Trophoblast cell (in vitro differentiated cells and primary cell): Measurements from ENCODE around the gene DBH.

Experiments used
- DNase-seq, 2 donors: peaks; one replicate each; pipeline ENCODE4 v3.0.0-alpha.2; 2016
- H2AFZ ChIP-seq: 2 replicates; pipeline ENCODE4 v1.6.1; 2013; ENCODE audit warnings: low read length, moderate library complexity, mild to moderate bottlenecking; ENCODE audit not compliant: insufficient read depth, poor library complexity
- H2AK5ac ChIP-seq: 2 replicates; pipeline ENCODE4 v1.6.1; 2013; ENCODE audit warnings: mild to moderate bottlenecking, low read length
- H2BK120ac ChIP-seq: 2 replicates; pipeline ENCODE4 v1.6.1; 2013; ENCODE audit warnings: low read length, mild to moderate bottlenecking, moderate library complexity; ENCODE audit not compliant: insufficient read depth, poor library complexity
- H2BK12ac ChIP-seq: 2 replicates; pipeline ENCODE4 v1.6.1; 2013; ENCODE audit warnings: mild to moderate bottlenecking, low read length, moderate library complexity
- H2BK5ac ChIP-seq: 2 replicates; pipeline ENCODE4 v1.6.1; 2013; ENCODE audit warnings: low read length, low read depth, moderate library complexity, mild to moderate bottlenecking; ENCODE audit not compliant: poor library complexity
- H3K14ac ChIP-seq: 2 replicates; pipeline ENCODE4 v1.6.1; 2013; ENCODE audit warnings: mild to moderate bottlenecking, low read length
- H3K18ac ChIP-seq: 2 replicates; pipeline ENCODE4 v1.6.1; 2013; ENCODE audit warnings: mild to moderate bottlenecking, low read length
- H3K23ac ChIP-seq: 2 replicates; pipeline ENCODE4 v1.6.1; 2013; ENCODE audit warnings: low read length
- H3K27ac ChIP-seq: 2 replicates; pipeline ENCODE4 v1.5.1; 2013; ENCODE audit warnings: low read depth, mild to moderate bottlenecking, inconsistent platforms, low read length, moderate library complexity
- H3K27me3 ChIP-seq: 2 replicates; pipeline ENCODE4 v1.6.1; 2013; ENCODE audit warnings: inconsistent platforms, mild to moderate bottlenecking, low read length, moderate library complexity; ENCODE audit not compliant: insufficient read depth
- H3K36me3 ChIP-seq, 2 experiments: 1 replicate in 1 of 2; 2 replicates in 1 of 2; pipeline ENCODE4 v1.6.1; 2013; ENCODE audit warnings: low read length in 2 of 2, mild to moderate bottlenecking in 2 of 2, moderate library complexity in 1 of 2; ENCODE audit not compliant: insufficient read depth in 2 of 2, control insufficient read depth in 1 of 2
- H3K4ac ChIP-seq: 2 replicates; pipeline ENCODE4 v1.6.1; 2013; ENCODE audit warnings: low read depth, mild to moderate bottlenecking, low read length, moderate library complexity
- H3K4me1 ChIP-seq, 2 experiments: 1 replicate in 1 of 2; 2 replicates in 1 of 2; pipeline ENCODE4 v1.6.1; 2013; ENCODE audit warnings: low read length in 2 of 2, mild to moderate bottlenecking in 2 of 2, moderate library complexity in 1 of 2; ENCODE audit not compliant: insufficient read depth in 2 of 2, control insufficient read depth in 1 of 2
- H3K4me2 ChIP-seq: 2 replicates; pipeline ENCODE4 v1.6.1; 2013; ENCODE audit warnings: inconsistent platforms, mild to moderate bottlenecking, low read length, moderate library complexity
- H3K4me3 ChIP-seq: 2 replicates; pipeline ENCODE4 v1.5.1; 2013; ENCODE audit warnings: mild to moderate bottlenecking, low read depth, low read length, inconsistent platforms
- H3K79me1 ChIP-seq: one replicate; pipeline ENCODE4 v1.6.1; 2013; ENCODE audit warnings: low read length
- H3K79me2 ChIP-seq: 2 replicates; pipeline ENCODE4 v1.6.1; 2013; ENCODE audit warnings: low read length, mild to moderate bottlenecking; ENCODE audit not compliant: control insufficient read depth, insufficient read depth, poor library complexity
- H3K9ac ChIP-seq: 2 replicates; pipeline ENCODE4 v1.6.1; 2013; ENCODE audit warnings: mild to moderate bottlenecking, low read length
- H3K9me3 ChIP-seq: 2 replicates; pipeline ENCODE4 v1.6.1; 2013; ENCODE audit warnings: low read depth, mild to moderate bottlenecking, control low read depth, inconsistent platforms, low read length; ENCODE audit not compliant: insufficient read depth
- H4K12ac ChIP-seq: 2 replicates; pipeline ENCODE4 v1.6.1; 2013; ENCODE audit warnings: low read depth, mild to moderate bottlenecking, low read length, moderate library complexity
- H4K8ac ChIP-seq: 2 replicates; pipeline ENCODE4 v1.6.1; 2013; ENCODE audit warnings: low read depth, mild to moderate bottlenecking, low read length, moderate library complexity
- H4K91ac ChIP-seq: one replicate; pipeline ENCODE4 v1.6.1; 2013; ENCODE audit warnings: low read depth, mild to moderate bottlenecking, low read length, moderate library complexity
- WGBS: extraction: QIAGEN DNeasy Blood & Tissue Kit; methylation state at CpG from one replicate; pipeline ENCODE4 v1.1.7; 2013; ENCODE audit warnings: missing lambda C conversion rate; ENCODE audit not compliant: insufficient read length, insufficient coverage; ENCODE audit errors: extremely low coverage; 5-methylcytosine and 5-hydroxymethylcytosine counted together

DBH gene

DNA sequence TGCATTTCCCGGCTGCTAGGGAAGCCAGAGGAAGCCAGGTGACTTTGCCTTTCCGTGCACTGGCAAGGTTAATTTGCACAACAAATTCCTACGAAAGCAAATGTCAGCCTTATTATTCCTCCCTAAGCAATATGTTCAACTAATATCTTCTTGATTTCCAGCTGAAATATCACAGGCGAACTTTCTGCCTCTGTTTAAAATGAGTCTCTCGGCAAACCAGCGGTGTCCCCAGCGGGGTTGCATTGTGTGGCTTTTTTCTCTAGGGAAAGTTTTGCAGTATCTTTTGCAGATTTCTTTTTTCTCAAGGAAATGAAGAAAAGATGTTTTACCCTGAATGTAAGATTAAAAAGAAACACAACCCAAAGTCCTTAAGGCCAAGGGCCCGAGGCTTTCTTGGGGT lies 1.9 kb downstream of the DBH start:
- H3K79me1 ChIP-seq: no peaks in the 10 kb centered on the region
- no peak overlapping the region for H3K18ac ChIP-seq
- H3K79me2 ChIP-seq: no peaks in the 10 kb centered on the region
- no peaks in the 10 kb centered on the region for H3K36me3 ChIP-seq
- no peak overlapping the region for H2AFZ ChIP-seq
- no peak overlapping the region for H3K4me3 ChIP-seq
- H3K23ac ChIP-seq: no peak overlapping the region
- peaks cover 1% of the 10 kb centered on the region for H3K9me3 ChIP-seq
- DNase-seq: no peak
- no peak overlapping the region for H3K27ac ChIP-seq
- no peak overlapping the region for H2BK5ac ChIP-seq
- no peak overlapping the region for H2BK120ac ChIP-seq
- no peak overlapping the region for H4K12ac ChIP-seq
- H2AK5ac ChIP-seq: no peak overlapping the region
- no peak overlapping the region for H4K91ac ChIP-seq
- WGBS: no CpG with 5 or more reads among the region's 8 CpGs
- no peak overlapping the region for H3K9ac ChIP-seq
- no peak overlapping the region for H3K4me2 ChIP-seq
- no peaks in the 10 kb centered on the region for H3K27me3 ChIP-seq
- no peak overlapping the region for H3K4ac ChIP-seq
- no peak overlapping the region for H2BK12ac ChIP-seq
- no peak overlapping the region for H4K8ac ChIP-seq
- no peak overlapping the region for H3K14ac ChIP-seq
- peaks cover 0 to 9% of the 10 kb centered on the region in 2 experiments for H3K4me1 ChIP-seq

DNA sequence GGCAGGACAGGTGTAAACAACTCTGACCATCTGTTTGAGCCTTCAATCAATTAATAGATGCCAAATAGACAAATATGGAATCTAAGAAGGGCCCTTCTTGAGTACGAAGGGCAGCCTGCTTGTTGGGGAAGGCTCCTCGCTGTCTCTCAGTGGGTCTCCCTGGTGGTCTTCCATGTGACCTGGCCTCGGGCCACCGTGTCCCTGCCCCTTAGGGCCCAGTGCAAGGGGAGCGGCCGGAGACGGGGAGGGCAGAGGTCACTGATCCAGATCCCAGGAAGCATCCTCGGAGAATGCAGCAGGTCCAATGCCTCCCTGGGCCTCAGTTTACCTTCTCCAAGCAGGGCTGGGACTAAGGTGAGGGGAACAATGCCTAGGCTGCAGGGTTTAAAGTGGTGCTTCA lies 2.5 kb downstream of the DBH start:
- H2BK12ac ChIP-seq: no peak overlapping the region
- peaks cover 0 to 9% of the 10 kb centered on the region in 2 experiments for H3K4me1 ChIP-seq
- no peak overlapping the region for H3K4me2 ChIP-seq
- no peak overlapping the region for H3K4ac ChIP-seq
- H2AK5ac ChIP-seq: no peak overlapping the region
- H3K23ac ChIP-seq: no peak overlapping the region
- no peak overlapping the region for H3K4me3 ChIP-seq
- no CpG with 5 or more reads among the region's 8 CpGs for WGBS
- no peak overlapping the region for H2AFZ ChIP-seq
- H3K27me3 ChIP-seq: no peaks in the 10 kb centered on the region
- H3K27ac ChIP-seq: no peak overlapping the region
- no peak overlapping the region for H3K18ac ChIP-seq
- no peaks in the 10 kb centered on the region for H3K79me2 ChIP-seq
- H4K8ac ChIP-seq: no peak overlapping the region
- peaks cover 1% of the 10 kb centered on the region for H3K9me3 ChIP-seq
- H4K12ac ChIP-seq: no peak overlapping the region
- no peak overlapping the region for H3K14ac ChIP-seq
- DNase-seq: no peak
- H2BK5ac ChIP-seq: no peak overlapping the region
- no peak overlapping the region for H2BK120ac ChIP-seq
- no peaks in the 10 kb centered on the region for H3K36me3 ChIP-seq
- no peaks in the 10 kb centered on the region for H3K79me1 ChIP-seq
- H3K9ac ChIP-seq: no peak overlapping the region
- H4K91ac ChIP-seq: no peak overlapping the region

DNA sequence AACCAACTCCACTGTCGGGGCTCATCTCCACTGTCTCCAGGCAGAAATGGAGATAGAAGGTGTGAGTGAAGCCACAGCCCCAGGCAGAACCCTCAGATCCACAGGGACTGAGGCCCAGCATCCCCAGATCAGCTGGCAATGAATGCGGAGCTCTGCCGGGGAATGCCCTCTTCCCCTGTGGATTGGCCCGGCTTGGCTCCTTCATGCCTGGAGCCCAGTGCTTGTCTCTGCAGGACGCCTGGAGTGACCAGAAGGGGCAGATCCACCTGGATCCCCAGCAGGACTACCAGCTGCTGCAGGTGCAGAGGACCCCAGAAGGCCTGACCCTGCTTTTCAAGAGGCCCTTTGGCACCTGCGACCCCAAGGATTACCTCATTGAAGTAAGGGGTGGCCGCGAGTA lies 3.5 kb downstream of the DBH start:
- no CpG with 5 or more reads among the region's 8 CpGs for WGBS
- H4K12ac ChIP-seq: no peak overlapping the region

DNA sequence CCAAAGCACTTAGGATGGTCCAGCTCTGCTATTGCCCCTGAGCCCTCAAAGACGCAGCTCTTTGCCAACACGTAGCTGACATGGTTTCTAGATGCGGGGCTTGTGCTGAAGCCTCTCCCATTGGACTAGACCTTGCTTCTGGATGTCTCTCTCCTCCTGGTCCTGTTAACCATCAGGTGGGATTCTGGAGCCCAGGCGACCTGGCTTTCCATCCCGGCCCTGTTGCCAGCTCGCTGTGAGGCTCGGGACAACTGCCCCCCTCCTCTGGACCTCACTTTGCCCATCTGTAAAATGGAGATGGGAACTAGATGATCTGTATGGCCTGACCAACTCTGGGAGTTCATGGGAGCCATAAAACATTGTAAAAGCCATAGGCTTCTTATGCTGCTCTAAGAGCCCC lies 4.0 kb downstream of the DBH start:
- WGBS: no CpG with 5 or more reads among the region's 7 CpGs

More for the DNA sequence above, 3.5 kb downstream of the DBH start:
- Histone ChIP-seq H3K79me1 (no peaks in the 10 kb centered on the region), H2BK120ac (no peak overlapping the region), H3K4ac (no peak overlapping the region), H3K36me3 (no peaks in the 10 kb centered on the region), H3K18ac (no peak overlapping the region), H4K91ac (no peak overlapping the region), H2AK5ac (no peak overlapping the region), H3K23ac (no peak overlapping the region), H2BK5ac (no peak overlapping the region), H2BK12ac (no peak overlapping the region), H3K27me3 (no peaks in the 10 kb centered on the region), H2AFZ (no peak overlapping the region), H4K8ac (no peak overlapping the region), H3K4me1 (peaks cover 0 to 7% of the 10 kb centered on the region in 2 experiments), H3K79me2 (no peaks in the 10 kb centered on the region), H3K9ac (no peak overlapping the region), H3K9me3 (peaks cover 1% of the 10 kb centered on the region), H3K4me2 (no peak overlapping the region), H3K4me3 (no peak overlapping the region), H3K27ac (no peak overlapping the region), H3K14ac (no peak overlapping the region)
- no peak for DNase-seq

More for the DNA sequence above, 4.0 kb downstream of the DBH start:
- Histone ChIP-seq H4K12ac (no peak overlapping the region), H3K27me3 (no peaks in the 10 kb centered on the region), H2AK5ac (no peak overlapping the region), H2AFZ (no peak overlapping the region), H3K4me1 (peaks cover 0 to 2% of the 10 kb centered on the region in 2 experiments), H3K79me1 (no peaks in the 10 kb centered on the region), H2BK120ac (no peak overlapping the region), H2BK5ac (no peak overlapping the region), H3K23ac (no peak overlapping the region), H3K14ac (no peak overlapping the region), H3K4me3 (no peak overlapping the region), H3K27ac (no peak overlapping the region), H3K36me3 (no peaks in the 10 kb centered on the region), H3K4ac (no peak overlapping the region), H3K9ac (no peak overlapping the region), H4K91ac (no peak overlapping the region), H3K79me2 (no peaks in the 10 kb centered on the region), H3K18ac (no peak overlapping the region), H3K9me3 (peaks cover 1% of the 10 kb centered on the region), H3K4me2 (no peak overlapping the region), H4K8ac (no peak overlapping the region), H2BK12ac (no peak overlapping the region)
- DNase-seq: no peak
